RWPE2 (cell line): ENCODE data around the gene CLIC1.
A peak's percentile ranks its signal among the peaks of the same experiment; 100 is the strongest.

Experiments
- ATAC-seq: fragments of 200-7000 bp; cut with Tn5 transposase; 3 replicates; pipeline ENCODE4 v1.9.1; 2021; ENCODE audit warnings: low read depth
- DNase-seq: peaks from one replicate; pipeline ENCODE4 v3.0.0-alpha.2; 2020; ENCODE audit warnings: low spot score
- H3K27ac ChIP-seq: fragments of 450-650 bp; 2 replicates; pipeline ENCODE4 v1.5.1; 2017; ENCODE audit warnings: mild to moderate bottlenecking; ENCODE audit not compliant: poor library complexity, severe bottlenecking
- H3K27me3 ChIP-seq: fragments of 250-450 bp; sonication (Bioruptor Pico); 2 replicates; pipeline ENCODE4 v1.5.1; 2021; ENCODE audit warnings: mild to moderate bottlenecking, moderate library complexity; ENCODE audit not compliant: insufficient read depth, poor library complexity, severe bottlenecking
- H3K36me3 ChIP-seq: fragments of 250-450 bp; sonication (Bioruptor Pico); 2 replicates; pipeline ENCODE4 v1.5.1; 2020; ENCODE audit warnings: low read depth, mild to moderate bottlenecking, moderate library complexity
- H3K4me1 ChIP-seq: fragments of 250-450 bp; sonication (Bioruptor Pico); 2 replicates; pipeline ENCODE4 v1.5.1; 2021; ENCODE audit warnings: mild to moderate bottlenecking, moderate library complexity; ENCODE audit not compliant: insufficient read depth, poor library complexity, severe bottlenecking
- H3K4me3 ChIP-seq: fragments of 250-450 bp; sonication (Bioruptor Pico); 2 replicates; pipeline ENCODE4 v1.5.1; 2021; ENCODE audit warnings: mild to moderate bottlenecking, moderate library complexity; ENCODE audit not compliant: severe bottlenecking
- H3K9me3 ChIP-seq: fragments of 250-450 bp; sonication (Bioruptor Pico); 2 replicates; pipeline ENCODE4 v1.5.1; 2021; ENCODE audit warnings: mild to moderate bottlenecking, moderate library complexity; ENCODE audit not compliant: severe bottlenecking
- TF ChIP-seq, protein P1 (sequence below): fragments of 450-650 bp; IDR thresholded peaks from one replicate; pipeline ENCODE4 v1.5.1; 2017; ENCODE audit warnings: mild to moderate bottlenecking, moderate library complexity; ENCODE audit not compliant: poor library complexity, severe bottlenecking

Gene CLIC1

DNA sequence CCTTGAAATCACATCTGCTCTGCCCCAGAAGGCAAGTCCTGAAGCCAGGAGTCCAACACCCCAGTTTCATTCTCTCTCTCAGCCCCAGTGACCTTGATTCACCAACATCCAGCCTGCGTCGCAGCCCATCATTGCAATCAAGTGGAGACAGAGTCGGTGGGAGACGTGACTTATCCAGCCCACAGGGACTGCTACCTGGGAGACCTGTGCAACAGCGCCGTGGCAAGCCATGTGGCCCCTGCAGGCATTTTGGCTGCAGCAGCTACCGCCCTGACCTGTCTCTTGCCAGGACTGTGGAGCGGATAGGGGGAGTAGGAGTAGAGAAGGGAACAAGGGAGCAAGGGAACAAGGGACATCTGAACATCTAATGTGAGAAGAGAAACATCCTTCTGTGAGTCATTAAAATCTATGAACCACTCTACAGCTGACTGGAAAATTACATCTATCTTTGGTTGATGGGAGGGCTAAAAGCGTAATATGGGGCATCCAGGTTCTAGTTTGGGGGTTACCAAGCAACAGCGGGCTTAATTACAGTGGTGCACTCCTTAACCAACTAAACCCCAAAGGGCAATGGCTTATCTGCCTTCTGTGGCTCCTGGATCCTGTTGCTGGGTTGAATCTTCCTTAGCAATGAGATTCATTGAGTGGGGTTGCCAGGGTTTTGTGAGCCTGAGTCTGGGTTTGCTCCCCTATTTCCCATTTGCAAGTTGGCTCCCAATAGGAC lies 18.7 kb downstream of the CLIC1 start:
- H3K27me3 ChIP-seq = no peaks in the 10 kb centered on the region
- no peak overlapping the region for H3K4me3 ChIP-seq
- H3K27ac ChIP-seq = peak overlapping the region; percentile 39
- TF ChIP-seq, protein P1, sequence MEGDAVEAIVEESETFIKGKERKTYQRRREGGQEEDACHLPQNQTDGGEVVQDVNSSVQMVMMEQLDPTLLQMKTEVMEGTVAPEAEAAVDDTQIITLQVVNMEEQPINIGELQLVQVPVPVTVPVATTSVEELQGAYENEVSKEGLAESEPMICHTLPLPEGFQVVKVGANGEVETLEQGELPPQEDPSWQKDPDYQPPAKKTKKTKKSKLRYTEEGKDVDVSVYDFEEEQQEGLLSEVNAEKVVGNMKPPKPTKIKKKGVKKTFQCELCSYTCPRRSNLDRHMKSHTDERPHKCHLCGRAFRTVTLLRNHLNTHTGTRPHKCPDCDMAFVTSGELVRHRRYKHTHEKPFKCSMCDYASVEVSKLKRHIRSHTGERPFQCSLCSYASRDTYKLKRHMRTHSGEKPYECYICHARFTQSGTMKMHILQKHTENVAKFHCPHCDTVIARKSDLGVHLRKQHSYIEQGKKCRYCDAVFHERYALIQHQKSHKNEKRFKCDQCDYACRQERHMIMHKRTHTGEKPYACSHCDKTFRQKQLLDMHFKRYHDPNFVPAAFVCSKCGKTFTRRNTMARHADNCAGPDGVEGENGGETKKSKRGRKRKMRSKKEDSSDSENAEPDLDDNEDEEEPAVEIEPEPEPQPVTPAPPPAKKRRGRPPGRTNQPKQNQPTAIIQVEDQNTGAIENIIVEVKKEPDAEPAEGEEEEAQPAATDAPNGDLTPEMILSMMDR = peak; percentile 25
- no peaks in the 10 kb centered on the region for H3K9me3 ChIP-seq
- peak; percentile 40; the same call in 1 of the 3 replicates for ATAC-seq
- DNase-seq = no peak
- peaks cover 16% of the 10 kb centered on the region for H3K4me1 ChIP-seq
- H3K36me3 ChIP-seq = no peaks in the 10 kb centered on the region

DNA sequence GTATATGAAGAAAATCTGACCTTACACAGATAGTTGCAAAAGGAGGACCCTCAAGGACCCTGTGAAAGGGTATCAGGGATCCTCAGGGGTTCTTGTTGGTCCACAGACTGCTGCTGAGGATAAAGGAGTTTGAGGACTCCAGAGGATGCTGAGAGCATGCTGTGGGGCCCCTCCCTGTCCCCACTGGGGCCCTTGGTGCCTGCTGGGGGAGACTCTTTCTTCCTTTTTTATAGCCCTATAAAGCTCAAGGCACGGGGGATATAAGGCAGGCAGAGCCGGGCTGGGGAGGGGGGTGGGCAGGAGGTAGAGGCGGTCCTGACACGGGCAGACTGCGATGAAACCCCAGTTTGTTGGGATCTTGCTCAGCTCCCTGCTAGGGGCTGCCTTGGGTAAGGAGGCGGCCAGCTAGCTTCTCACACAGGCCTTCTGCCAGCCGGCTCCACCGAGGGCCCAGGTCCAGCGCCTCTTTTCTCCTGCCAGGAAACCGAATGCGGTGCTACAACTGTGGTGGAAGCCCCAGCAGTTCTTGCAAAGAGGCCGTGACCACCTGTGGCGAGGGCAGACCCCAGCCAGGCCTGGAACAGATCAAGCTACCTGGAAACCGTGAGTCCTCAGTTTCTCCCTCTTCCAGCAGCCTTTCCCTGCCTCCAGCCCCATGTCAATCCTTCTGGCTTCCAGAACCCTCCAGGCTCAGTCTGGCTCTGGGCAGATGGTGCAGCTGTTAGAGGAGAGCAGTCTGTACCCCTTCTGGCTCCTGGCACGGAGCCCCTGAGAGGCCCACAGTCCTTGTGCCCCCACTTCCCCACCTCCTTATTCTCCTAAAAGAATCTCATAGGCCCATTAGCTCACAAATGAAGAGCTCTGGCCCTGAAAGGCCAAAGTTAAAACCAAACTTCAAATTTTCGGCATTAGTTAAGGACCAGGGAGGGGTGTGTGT lies 21.0 kb downstream of the CLIC1 start, which contains the start of gene LY6G6D:
LY6G6D (plus strand) TSS at position 327 of the 937 bp plus-strand sequence; CDS start at position 335, 8 bp downstream.
- DNase-seq (no peak), ATAC-seq (no peak)
- TF ChIP-seq, protein P1 = no peak
- H3K27me3 ChIP-seq = no peaks in the 10 kb centered on the region
- no peaks in the 10 kb centered on the region for H3K36me3 ChIP-seq
- no peak within 1 kb of the TSS for H3K4me3 ChIP-seq
- H3K27ac ChIP-seq = no peak within 1 kb of the TSS
- H3K9me3 ChIP-seq = no peaks in the 10 kb centered on the region
- peaks cover 21% of the 10 kb centered on the region for H3K4me1 ChIP-seq

DNA sequence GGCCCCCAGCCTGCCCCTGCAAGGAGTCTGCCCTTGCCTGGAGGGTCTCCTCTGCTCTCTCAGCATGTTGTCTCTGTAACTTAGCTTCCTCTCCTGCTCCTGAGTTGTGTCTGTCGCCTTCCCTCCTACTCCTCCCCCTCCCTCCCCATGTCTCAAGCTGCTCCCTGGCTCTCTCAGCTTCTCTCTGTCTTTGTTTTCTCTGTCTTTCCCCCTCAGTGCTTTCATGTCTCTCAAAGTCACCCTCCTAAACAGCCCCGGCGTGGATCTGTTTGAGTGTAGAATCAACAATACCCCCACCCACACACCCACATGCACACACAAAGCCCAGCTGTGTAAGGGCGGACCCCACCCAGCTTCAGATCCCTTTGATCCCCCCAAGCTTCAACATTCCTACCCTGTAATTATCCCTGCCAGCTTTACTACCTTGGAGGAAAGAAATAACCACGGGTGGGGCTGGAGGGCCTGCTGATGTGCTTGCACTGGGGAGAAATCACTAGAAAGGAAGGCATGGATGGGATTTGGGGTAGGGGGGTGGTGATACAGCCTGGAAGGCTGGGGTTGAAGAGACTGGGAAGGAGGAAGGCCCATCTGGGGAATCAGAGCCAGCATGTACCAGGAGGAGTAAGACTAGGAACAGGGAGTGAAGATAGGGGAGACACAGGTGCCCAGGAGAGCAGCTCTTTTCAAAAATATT lies 22.2 kb downstream of the CLIC1 start:
- H3K27ac ChIP-seq = no peak overlapping the region
- no peaks in the 10 kb centered on the region for H3K36me3 ChIP-seq
- H3K4me3 ChIP-seq = no peak overlapping the region
- TF ChIP-seq, protein P1 = no peak
- no peaks in the 10 kb centered on the region for H3K27me3 ChIP-seq
- DNase-seq (no peak), ATAC-seq (no peak)
- peaks cover 21% of the 10 kb centered on the region for H3K4me1 ChIP-seq
- H3K9me3 ChIP-seq = no peaks in the 10 kb centered on the region

DNA sequence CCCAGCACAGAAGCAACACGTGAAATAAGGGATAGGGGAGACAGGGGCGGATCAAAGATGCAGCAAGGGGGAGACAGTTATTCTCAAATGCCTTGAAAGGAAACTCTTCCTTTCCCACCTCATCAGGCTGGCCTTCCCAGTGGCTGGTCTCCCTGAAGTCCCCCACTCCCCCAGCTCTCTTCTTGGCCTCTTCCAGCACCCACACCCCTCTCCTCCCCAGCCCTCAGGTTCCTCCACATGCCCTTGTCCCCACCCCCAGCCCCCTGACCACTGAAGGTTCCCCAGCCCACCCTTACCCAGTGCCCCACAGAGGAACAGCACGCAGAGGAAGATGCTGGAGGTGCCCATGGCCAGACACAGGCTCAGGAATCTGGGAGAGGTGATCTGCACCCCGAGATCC lies 22.9 kb downstream of the CLIC1 start:
- H3K36me3 ChIP-seq = no peaks in the 10 kb centered on the region
- TF ChIP-seq, protein P1 = no peak
- no peak overlapping the region for H3K4me3 ChIP-seq
- ATAC-seq = no peak
- no peak for DNase-seq
- no peak overlapping the region for H3K27ac ChIP-seq
- H3K4me1 ChIP-seq = peaks cover 17% of the 10 kb centered on the region
- no peaks in the 10 kb centered on the region for H3K27me3 ChIP-seq
- no peaks in the 10 kb centered on the region for H3K9me3 ChIP-seq
